Inferior parietal cortex (tissue), 1 donor: ENCODE measurements around the gene NEUROD1.

ENCODE experiments used
- DNase-seq: peaks from one replicate; pipeline ENCODE4 v3.0.0-alpha.2; 2016; ENCODE audit errors: extremely low spot score

NEUROD1 gene

GRCh38 chr2:181642086-181642485, 38.2 kb downstream of the NEUROD1 start:
- DNase-seq: no peak

GRCh38 chr2:181639686-181640085, 40.6 kb downstream of the NEUROD1 start:
- no peak for DNase-seq

- DNase-seq: no peak
These were observed 47.5 kb downstream of the NEUROD1 start for GRCh38 chr2:181632733-181633401.

DNA sequence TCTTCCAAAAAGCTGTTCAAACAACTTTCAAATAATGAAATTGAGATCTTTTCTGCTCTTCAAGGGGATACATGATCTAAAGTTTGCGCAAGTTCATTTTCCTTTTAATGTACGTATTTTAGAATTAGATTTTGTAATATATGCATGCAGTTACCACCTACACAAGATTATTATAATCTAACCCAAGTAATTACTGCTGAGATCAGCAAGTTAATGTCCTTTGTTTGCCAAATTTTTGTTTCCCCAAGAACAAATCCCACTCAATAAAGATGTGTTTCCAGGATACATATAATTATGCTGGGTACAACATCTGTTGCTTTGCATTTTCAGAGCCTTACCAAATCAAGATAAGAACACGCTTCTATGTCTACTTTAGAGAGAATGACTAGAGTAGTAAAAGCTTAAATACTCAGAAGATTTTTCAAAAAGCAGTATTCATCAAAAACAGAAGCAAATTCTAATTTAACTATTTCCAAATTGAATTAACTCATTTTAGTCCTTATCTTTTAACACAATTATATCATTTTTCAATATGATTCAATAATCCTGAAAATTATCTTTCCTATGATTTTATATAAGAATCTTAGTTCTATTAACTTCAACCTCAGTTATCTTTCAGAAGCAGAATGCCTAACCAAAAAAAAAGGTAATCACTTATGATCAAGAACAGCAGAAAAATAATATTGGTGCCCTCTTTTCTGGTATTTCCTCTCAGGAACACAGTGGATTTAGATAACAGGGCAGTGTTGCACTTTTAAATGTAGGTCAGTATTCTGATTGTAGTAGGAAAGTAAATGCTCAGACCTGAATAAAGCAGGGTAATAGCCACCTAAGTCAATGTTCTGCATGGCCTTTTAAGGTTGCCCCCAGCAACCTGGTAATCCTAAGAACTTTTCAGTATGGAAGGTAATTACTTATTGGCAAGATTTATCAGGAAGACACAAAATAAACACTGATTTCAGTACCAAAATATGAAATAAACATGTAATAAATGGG, 51.4 kb downstream of the NEUROD1 start:
- DNase-seq: no peak

DNA sequence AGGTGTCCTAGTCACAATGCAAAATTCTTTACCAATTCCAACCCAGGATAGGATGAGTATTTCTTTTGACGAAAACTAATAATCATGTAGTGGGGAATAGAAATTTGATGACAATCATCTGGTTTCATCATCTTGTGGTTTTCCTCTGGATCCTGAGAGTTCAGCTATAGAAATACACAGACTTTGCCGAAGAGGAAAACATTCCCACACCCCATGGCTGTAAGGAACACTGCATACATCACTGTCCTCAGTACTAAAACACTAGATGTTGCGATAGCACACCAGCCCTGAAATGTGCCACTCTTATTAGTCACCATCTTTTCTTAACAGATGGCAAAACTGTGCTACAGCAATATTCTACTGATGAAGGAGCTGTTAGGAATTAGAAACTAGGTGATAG, 52.8 kb downstream of the NEUROD1 start:
- DNase-seq: no peak

GRCh38 chr2:181626671-181627070, 53.6 kb downstream of the NEUROD1 start:
- no peak for DNase-seq
